CD4-positive, alpha-beta T cell treated with Interleukin-4 for 4 hours (primary cell): ENCODE data around the gene PFKL.
"Not testable (repeated sequence)": the region's sequence is repeated elsewhere in the genome, so short reads cannot be mapped to it uniquely, and the experiment has no call there.

Experiments used
- DNase-seq: peaks from one replicate; pipeline ENCODE4 v3.0.0-alpha.2; 2020

Gene PFKL

DNA sequence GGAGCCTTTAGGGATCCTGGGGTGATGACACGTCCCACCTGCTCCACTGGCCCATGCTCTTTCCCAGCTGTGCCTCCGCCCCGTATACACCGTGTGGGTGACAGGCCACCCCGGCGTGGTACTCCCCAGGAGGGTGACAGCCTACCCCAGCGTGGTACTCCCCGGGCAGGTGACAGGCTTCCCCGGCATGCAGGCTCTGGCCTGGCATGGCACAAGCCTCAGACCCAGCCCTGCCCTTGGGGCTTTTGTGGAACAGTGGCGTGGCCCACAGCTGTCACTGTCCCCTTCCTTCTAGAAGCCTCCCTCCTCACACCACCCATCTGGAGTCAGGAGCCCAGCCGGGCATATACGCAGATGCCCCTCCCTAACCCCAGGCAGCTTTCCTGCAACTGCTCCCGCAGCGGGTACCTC is 4.7 kb upstream of the PFKL start:
- no peak for DNase-seq

DNA sequence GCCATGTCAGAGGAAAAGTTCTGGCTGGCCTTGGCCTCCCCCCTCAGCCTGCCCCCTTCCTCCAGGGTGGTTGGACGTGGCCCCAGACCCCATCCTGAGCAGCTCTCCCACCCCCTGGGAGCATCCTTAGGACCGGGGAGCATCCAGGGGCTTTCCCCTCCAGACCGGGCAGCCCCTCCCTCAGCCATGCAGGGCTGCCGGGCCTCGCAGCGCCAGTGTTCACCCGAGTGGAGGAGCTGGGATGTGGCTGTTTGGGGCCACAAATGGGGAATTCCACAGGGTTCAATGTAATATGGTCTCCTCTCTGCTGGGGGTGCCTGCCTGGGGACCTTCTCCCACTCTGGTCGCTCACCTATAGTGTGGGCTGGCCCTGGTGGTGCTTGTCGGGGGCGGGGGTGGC is 4.2 kb upstream of the PFKL start:
- DNase-seq = no peak

DNA sequence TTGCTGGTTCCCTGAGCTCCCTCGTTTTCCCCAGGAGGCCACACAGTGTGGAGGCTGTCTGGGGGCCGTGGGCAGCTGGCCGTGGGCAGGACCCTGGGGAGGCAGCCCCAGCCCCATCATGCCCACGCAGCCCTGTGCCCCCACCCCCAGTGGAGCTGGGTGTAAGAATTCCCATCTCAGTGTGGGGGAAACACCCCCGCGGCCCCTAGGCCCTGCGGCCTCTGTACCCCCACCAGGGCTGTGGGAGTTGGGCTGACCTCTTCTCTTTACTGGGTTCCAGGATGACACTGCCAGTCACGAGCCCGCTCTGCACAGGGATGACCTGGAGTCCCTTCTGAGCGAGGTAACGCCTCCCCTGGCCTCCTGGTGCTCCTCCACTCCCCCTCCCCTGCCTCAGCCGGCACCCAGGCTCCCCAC is 3.7 kb upstream of the PFKL start:
- DNase-seq = no peak

DNA sequence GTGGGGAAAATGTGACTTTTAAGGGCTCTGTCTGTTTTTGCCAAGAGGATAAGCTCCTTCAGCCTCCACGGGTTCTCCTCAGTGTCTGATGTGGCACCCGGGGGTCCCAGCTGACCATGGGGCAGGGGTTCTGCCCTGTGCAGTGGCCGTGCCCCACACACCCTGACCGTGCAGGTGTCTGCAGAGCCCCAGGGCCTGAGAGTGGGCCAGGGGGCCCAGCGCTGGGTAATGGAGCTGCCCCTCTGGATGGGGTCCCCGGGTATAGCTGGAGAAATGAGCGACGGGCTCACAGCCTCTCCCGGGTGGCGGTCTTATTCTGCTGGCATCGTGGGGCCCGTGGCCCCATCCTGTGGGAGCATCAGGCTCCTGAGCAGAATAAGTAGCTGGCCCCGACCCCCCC is 2.9 kb upstream of the PFKL start:
- DNase-seq = no peak

DNA sequence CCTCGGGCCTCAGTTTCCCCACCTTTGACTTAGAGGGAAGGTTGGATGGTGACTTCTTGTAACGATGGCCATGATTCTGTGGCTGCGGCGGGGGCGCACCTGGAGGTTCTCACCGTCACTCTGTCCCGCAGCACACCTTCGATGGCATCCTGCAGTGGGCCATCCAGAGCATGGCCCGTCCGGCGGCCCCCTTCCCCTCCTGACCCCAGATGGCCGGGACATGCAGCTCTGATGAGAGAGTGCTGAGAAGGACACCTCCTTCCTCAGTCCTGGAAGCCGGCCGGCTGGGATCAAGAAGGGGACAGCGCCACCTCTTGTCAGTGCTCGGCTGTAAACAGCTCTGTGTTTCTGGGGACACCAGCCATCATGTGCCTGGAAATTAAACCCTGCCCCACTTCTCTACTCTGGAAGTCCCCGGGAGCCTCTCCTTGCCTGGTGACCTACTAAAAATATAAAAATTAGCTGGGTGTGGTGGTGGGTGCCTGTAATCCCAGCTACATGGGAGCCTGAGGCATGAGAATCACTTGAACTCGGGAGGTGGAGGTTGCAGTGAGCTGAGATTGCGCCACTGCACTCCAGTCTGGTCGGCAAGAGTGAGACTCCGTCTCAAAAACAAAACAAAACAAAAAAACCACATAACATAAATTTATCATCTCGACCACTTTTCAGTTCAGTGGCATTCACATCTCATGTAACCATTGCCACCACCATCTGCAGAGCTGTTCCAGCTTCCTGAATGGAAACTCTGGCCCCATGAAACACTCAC is 2.1 kb upstream of the PFKL start:
- DNase-seq = peak; percentile 78

DNA sequence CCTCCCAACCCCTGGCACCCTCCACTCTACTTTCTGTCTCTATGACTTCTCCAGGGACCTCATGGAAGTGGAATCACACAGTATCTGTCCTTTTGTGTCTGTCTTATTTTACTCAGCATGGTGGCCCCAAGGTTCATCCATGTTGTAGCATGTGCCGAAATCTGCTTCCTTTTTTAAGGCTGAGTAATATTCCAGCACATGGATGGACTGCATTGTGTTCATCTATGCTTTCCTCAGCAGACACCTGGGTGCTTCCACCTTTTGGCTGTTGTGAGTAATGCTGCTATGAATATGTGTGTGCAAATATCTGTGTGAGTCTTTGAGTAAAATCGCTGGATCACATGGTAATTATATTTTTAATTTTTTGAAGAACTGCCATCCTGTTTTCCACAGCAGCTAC is 1.6 kb upstream of the PFKL start:
- peak; percentile 33 for DNase-seq

DNA sequence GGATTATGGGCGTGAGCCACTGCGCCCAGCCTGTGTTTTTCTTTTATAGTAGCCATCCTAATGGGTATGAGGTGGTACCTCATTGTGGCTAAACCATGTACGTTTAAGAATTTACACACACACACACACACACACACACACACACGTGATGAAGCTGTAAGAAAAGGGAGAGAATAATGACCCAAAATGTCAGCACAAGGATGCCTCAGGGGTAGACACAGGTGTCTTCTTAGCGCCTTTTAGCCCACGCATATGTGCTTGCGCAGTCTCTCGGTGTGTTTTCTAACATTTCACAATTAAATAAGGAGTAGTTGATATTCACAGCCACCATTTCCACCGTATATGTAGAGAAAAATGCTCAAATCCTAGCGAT is 782 bp upstream of the PFKL start:
- peak; percentile 20 for DNase-seq

DNA sequence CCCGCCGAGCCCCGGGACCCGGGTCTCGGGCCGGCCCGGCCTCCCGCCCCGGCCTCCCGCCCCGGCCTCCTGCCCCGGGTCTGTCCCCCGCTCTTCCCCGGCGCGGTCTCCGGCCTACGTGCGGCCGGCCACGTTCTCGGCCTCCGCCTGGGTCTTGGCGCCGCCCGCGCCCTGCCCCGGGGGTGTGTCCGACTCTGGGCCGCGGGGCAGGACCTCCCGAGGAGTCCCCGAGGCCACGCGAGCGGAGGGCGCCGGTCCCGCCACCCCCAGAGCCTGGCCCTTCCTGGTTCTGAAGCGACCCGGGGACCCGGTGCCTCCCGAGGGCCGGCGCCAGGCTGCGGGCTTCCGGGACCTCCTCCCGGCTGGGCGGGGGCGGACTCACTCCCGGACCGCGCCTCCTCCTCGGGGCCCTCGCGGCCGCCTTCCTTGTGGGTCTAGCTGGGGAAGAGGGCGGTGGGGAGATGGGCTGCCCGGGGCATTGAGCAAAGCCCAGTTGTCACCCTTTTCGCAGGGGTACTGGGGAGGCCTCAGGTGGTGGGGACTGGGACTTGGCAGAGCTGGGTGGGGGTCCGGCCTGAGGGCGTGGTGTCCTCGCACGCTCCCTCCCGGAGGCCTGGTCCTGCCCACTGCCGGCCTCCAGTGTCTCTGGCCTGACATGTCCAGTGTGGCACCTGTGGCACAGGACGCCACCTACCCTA is 558 bp downstream of the PFKL start:
- peak; percentile 44 for DNase-seq

DNA sequence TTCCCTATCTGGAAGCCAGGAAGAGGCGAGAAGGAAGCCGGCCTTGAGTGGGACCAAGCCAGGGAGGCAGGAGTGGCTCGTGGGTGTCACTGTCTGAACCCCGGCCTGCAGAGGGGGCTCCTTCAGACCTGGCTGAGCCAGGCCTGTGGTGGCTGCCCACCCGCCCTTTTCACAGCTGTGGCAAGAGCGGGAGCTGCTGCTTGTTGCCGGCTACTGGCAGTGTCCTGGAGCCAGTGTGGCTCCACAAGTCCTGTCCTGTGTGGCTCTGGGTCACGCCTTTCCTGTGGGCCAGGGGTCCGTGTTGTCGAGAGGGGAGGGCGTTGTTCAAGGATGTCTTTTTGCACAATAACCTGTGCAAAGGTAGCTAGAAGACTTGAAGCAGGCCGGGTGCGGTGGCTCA is 1.3 kb downstream of the PFKL start:
- DNase-seq = no peak

DNA sequence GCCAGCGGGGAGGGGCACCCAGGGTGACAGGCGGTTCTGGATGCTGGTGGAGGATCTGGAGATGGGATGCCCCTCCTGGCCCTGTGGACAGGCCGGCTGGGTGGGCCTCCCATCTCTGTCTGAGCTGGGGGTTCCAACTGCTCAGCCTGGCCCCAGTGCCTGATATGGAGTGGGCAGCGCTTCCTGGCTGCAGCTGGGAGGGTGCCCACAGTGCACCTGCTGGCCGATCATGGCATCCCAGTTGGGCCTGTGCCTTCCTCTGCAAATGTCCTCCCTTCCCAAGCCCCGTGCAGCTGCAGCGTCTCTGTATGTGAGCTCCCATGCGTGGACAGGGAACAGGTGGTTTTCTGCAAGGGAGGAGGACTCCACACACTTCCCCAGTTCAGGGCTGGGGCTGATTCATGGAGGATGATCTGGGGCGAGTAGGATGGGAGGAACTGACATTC is 2.1 kb downstream of the PFKL start:
- no peak for DNase-seq

DNA sequence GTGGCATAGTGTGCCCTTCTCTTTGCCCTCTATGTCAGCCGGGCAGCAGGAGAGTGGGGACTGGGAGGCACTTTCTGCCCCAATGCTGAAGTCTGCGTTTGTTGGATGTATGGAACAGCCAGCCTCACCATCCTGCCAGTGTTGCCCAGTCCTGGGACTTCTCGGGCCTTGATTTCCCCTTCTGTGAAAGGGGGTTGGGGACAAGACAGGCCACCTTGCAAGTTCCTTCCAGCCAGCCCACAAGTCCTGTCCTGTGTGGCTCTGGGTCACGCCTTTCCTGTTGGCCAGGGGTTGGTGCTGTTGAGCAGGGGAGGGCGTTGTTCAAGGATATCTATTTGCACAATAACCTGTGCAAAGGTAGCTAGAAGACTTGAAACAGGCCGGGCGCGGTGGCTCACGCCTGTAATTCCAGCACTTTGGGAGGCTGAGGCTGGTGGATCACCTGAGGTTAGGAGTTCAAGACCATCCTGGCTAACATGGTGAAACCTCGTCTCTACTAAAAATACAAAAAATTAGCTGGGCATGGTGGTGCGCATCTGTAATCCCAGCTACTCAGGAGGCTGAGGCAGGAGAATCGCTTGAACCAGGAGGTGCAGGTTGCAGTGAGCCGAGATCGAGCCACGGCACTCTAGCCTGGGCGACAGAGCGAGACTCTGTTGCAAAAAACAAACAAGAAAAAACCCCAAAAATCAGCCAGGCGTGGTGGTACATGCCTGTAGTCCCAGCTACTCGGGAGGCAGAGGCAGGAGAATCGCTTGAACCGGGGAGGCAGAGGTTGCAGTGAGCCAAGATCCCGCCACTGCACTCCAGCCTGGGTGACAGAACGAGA is 2.9 kb downstream of the PFKL start:
- not testable (repeated sequence) for DNase-seq

DNA sequence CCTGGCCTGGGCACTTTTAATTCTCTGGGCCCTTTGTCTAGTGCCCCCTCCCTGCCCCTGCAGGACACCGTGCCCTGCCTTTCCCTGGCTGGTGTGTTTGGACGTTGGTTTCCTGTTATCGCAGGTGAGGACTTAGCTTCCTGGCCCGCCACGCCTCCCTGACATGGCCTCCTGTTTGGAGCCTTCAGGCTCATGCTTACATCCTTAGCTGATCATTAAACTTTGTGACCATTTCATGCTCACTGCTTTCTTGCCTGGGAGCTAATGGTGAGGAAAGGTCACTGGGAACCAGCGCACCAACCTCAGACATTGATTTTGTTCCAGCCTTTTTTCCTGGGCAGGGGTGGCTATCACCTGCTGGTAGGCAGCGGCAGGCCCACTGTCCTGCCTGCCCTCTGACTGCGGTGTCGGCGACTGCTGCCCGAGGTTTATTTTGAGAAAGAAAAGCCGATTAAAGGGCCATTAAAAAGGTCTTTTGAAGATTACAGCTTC is 3.7 kb downstream of the PFKL start:
- no peak for DNase-seq

DNA sequence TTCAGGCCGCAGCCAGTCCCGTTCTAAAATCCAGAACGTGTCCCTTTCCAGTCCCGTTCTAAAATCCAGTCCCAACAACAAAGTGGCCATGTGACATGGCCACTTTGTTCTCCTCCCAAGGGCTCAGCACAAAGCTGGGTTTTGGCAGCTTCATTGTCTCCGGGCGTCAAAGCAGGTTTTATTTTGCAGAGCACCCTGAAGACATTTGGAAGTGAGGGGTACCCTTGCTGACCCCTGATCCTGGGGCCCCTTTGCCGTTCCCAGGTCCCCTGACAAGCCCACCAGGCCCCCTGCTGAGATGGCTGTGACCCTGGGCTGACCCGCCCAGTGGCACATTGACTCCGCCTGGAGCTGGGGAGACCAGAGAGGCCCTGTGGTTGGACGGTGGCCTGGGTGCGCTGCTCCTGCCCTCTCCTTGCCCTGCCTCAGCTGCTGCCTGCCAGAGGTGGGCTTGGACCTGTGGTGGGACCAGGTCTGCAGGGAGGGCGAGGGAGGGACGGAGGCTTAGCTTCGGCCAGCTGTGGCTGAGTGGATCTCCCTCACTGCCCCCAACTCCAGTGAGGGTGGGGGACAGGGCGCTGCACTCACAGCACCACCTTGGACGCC is 4.3 kb downstream of the PFKL start:
- DNase-seq = no peak

DNA sequence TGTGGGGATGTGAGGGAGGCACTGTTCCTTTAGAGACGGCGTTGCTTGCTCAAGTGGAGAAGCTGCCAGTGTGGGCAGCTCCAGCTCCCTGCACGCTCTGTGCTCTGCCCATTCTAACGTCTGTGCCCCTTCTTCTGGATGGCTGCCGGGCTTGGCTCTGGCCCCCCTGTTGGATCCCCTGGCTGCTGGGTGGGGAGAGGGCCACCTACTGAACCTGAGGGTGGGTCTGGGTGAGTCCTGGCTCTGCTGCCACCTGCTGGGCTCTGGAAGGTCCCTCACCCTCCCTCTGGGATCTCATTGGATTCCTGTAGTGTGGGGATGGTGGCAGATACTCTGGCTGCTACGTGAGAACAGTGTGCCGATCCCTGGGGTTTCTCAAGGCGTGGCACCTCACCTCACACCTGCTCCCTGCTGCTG is 5.0 kb downstream of the PFKL start:
- peak; percentile 25 for DNase-seq

DNA sequence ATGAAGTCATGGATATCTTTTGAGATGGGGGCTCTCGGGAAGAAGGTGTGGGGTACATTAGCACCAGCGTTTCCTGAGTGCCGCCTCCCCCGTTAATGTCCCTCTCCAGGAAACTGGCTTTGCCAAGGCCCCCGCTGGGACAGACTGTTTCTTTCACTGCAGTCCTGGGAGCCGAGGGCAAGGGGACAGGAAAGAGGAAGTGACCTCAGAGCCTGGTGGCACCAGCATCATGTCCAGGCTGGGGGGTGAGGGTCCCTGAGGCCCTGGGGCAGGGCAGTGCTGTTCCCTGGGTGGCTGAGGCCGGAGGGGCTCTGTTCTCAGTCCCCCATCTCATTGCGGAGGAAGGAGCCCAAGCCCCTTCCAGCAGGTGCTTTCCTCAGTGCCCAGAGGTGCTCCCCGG is 5.8 kb downstream of the PFKL start:
- DNase-seq = no peak

DNA sequence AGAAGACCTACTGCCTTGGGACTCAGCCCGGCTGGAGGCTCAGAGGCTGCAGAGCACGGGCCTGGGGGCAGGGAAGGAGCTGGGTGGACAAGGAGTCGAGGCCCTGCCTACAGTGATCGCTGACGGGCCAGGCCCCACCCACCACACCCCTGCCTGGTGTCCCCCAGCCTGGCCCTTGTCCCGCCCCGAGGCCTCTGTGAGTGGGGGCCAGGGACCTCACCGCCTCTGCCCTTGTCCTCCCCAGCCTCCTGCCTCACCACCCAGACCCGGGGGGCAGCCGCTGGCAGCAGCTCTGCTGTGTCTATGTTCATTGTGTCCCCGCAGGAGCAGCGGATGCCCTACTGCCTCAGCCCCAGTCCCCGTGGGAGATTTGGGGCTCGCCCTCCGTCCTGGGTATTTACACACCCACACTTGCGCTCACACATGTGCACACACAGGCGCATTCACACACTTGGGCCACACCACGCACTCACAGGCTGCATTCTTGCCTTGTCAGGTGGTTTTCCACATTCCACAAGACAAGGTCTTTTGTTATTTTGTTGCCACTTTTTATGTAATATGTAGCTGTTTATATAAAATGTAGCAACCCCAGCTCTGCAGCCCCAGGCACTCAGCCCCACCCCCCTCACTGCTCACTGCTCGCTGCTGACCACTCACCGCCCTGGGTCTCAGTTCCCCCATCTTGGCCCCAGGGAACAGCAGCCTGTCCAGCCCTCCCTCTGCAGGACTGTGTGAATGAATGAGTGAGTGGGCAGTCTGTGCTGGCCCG is 7.3 kb downstream of the PFKL start:
- DNase-seq = no peak

DNA sequence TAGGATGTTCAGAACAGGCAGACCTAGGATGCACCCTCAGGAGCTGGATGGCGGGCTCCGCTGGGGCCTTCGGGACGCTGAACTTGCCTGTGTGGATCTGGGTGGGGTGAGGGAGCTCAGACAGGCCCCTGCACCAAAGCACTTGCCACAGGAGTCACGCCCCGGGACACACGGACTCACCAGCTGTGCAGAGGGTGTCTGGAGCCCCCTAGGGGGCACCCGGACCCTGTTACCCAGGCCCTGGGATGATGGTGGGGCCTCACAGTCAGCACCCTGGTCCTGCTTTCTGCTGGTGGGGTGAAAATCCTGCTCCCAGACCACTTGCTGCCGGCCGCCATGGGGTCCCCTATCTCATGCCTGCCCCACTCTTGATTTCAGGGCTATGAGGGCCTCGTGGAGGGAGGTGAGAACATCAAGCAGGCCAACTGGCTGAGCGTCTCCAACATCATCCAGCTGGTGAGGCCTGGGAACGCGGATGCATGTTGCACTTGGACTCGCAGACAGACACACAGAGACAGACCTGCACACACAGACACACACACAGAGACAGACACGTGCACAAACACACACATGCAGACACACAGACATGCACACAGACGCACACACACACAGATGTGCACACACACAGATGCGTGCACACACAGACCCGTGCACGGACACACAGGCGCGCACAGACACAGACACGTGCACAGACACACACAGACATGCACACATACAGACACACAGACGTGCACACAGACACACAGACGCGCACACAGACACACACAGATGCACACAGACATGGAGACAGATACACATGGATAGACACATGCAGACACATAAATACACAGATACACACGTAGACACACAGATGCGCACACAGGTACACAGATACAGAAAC is 11.0 kb downstream of the PFKL start:
- no peak for DNase-seq

DNA sequence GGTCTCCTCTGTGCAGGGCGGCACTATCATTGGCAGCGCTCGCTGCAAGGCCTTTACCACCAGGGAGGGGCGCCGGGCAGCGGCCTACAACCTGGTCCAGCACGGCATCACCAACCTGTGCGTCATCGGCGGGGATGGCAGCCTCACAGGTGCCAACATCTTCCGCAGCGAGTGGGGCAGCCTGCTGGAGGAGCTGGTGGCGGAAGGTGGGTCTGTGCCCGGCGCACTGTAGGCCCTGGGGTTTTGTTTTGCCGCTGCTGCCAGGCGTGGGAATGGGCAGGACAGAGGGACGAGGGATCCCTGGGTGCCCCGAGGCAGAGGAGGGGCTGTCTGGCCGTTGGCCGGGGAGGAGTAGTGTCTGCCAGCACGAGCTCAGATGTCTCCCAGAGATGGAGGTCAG is 12.2 kb downstream of the PFKL start:
- no peak for DNase-seq

DNA sequence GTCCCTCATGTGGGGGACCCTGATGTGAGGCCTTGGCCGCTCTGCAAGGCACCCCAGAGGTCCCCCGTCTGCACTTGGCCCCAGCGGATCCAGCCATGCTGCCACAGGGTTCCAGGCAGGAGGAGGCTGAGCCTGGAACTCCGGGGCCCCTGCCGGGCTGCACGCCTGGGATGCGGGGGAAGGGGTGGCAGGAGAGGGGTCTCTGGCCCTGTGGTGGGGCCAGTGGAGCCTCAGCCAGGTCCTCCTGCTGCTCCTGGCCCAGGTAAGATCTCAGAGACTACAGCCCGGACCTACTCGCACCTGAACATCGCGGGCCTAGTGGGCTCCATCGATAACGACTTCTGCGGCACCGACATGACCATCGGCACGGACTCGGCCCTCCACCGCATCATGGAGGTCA is 12.9 kb downstream of the PFKL start:
- DNase-seq = no peak

DNA sequence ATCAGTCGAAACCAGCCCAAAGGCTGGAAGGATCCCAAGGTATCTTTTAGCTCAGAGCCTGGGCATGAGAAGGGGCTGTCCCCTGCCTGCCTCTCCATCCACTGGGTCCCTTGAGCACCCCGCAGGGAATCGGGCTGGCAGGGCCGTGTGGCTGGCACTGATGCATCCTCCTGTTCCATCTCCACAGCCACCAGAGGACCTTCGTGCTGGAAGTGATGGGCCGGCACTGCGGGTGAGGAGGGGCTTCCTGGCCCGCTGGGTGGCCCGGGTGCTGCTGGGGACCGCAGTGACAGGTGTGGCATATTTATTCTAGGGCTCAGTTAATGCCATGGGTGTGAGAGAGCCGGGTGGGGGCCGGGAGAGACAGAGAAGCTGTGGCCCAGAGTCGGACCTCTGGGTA is 13.6 kb downstream of the PFKL start:
- no peak for DNase-seq

DNA sequence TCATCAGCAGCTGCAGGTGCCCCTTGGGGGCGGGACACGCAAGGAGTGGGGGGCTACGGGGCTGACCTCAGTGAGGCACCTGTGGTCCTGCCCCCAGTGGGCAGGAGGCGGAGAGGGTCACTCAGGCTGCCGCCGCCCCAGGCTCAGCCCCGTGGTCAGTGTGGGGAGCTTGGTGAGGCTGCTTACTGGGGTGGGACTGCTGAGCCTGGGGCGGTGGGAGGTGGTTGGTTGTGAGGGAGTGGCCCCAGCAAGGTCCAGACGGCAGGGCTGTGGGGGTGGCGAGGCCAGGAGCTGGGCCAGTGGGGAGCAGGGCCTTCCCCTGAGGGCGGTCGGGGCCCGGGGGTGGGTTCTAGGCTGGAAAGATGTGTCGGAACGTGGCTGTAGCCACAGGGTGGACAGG is 14.3 kb downstream of the PFKL start:
- DNase-seq = no peak
